HEK293 (cell line): Measurements from ENCODE around the gene COX7B2.

Experiments used
- CTCF ChIA-PET: fragments of 350-600 bp; formaldehyde crosslinking; extraction: SDS; loops from one replicate; lab custom pipeline; 2021; ENCODE audit warnings: antibody characterized with exemption; lab: Yijun Ruan, JAX
- POLR2A ChIA-PET: fragments of 300-600 bp; formaldehyde crosslinking; extraction: SDS; loops from one replicate; lab custom pipeline; 2020; ENCODE audit warnings: antibody characterized with exemption, inconsistent platforms; lab: Yijun Ruan, JAX
- H3K27ac ChIP-seq: fragments of 200-500 bp; sonication (Bioruptor generic); 2 replicates; pipeline ENCODE4 v1.5.1; 2014; ENCODE audit warnings: low read depth, low read length, control low read depth, inconsistent platforms; ENCODE audit errors: extremely low read depth
- H3K36me3 ChIP-seq, 2 experiments: fragments of 200-500 bp in 1 of 2; sonication (Bioruptor generic) in 1 of 2; 1 replicate in 1 of 2; 2 replicates in 1 of 2; pipeline ENCODE4 v1.5.1; 2014 to 2017; ENCODE audit warnings: inconsistent platforms in 2 of 2, low read length in 2 of 2; ENCODE audit not compliant: control insufficient read depth in 2 of 2, insufficient read depth in 1 of 2
- H3K4me1 ChIP-seq: fragments of 200-500 bp; sonication (Bioruptor generic); 2 replicates; pipeline ENCODE4 v1.5.1; 2014; ENCODE audit warnings: mild to moderate bottlenecking, low read length, inconsistent platforms; ENCODE audit not compliant: control insufficient read depth, insufficient read depth
- H3K4me3 ChIP-seq: 2 replicates; pipeline ENCODE4 v1.5.1; 2011; ENCODE audit warnings: low read depth, mild to moderate bottlenecking, control low read depth, low read length, moderate library complexity
- H3K9me3 ChIP-seq: fragments of 200-500 bp; sonication (Bioruptor generic); 2 replicates; pipeline ENCODE4 v1.5.1; 2014; ENCODE audit warnings: low read depth, low read length, inconsistent platforms; ENCODE audit not compliant: control insufficient read depth, insufficient read depth
- BCL11A ChIP-seq: fragments of 450-650 bp; formaldehyde crosslinking; IDR thresholded peaks from 2 replicates; pipeline ENCODE4 v1.5.1; 2016; ENCODE audit warnings: low read depth, missing biosample characterization, missing genetic modification characterization
- PBX3 ChIP-seq: sonication (generic); formaldehyde crosslinking; IDR thresholded peaks from 2 replicates; pipeline ENCODE4 v1.8.1; 2022; ENCODE audit warnings: mild to moderate bottlenecking, moderate library complexity, missing genetic modification reagents
- ZIC2 ChIP-seq: fragments of 450-650 bp; formaldehyde crosslinking; IDR thresholded peaks from 2 replicates; pipeline ENCODE4 v1.5.1; 2016; ENCODE audit warnings: missing biosample characterization, missing genetic modification characterization
- ZNF521 ChIP-seq: fragments of 450-650 bp; formaldehyde crosslinking; IDR thresholded peaks from 2 replicates; pipeline ENCODE4 v1.5.1; 2017; ENCODE audit warnings: missing biosample characterization, mild to moderate bottlenecking, missing genetic modification characterization

Gene COX7B2

DNA sequence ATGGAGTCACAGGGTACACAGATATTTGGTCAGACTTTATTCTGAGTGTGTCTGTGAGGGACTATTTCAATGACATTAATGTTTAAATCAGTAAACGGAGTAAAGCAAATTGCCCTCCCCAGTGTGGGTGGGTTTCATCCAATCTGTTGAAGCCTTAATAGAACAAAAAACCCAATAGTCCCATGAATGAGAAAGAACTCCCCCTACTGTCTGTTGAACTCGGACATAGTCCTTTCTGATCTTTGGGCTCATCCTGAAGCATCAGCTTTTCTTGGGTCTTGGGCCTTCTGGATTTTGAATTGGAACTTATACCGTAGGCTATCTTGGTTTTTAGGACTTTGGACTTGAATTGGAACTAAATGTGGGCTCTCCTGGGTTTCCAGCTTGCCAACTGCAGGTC, 193.6 kb downstream of the COX7B2 start:
- Histone ChIP-seq H3K4me1 (no peaks in the 10 kb centered on the region), H3K9me3 (no peaks in the 10 kb centered on the region), H3K36me3 (no peaks in the 10 kb centered on the region), H3K4me3 (no peak overlapping the region), H3K27ac (no peak overlapping the region)
- no peak for TF ChIP-seq ZNF521 (tag by site-specific recombination)
- CTCF ChIA-PET, result no interaction called here
- POLR2A ChIA-PET, result no interaction called here

- CTCF ChIA-PET, result no interaction called here
These were observed 210.2 kb downstream of the COX7B2 start for GRCh38 chr4:46698891-46699290.

More at GRCh38 chr4:46698891-46699290, 210.2 kb downstream of the COX7B2 start:
- no peak for TF ChIP-seq PBX3 (CRISPR knock-in tag)
- TF ChIP-seq BCL11A (tag by site-specific recombination), result no peak
- no peak for TF ChIP-seq ZIC2 (tag by site-specific recombination)
- TF ChIP-seq, all 188 proteins: peak for 0
- POLR2A ChIA-PET, result no interaction called here
- Histone ChIP-seq H3K9me3 (no peaks in the 10 kb centered on the region), H3K4me3 (no peak overlapping the region), H3K36me3 (no peaks in the 10 kb centered on the region), H3K27ac (no peak overlapping the region), H3K4me1 (no peaks in the 10 kb centered on the region)
